NCI-H345 (cell line): ENCODE results near the gene PTPRE.

Experiments
- DNase-seq: peaks from one replicate; lab custom pipeline; 2025; lab: John Stamatoyannopoulos, UW

The PTPRE gene

GRCh38 chr10:127908106-127908958, 1.4 kb downstream of the PTPRE start:
- no peak for DNase-seq

DNA sequence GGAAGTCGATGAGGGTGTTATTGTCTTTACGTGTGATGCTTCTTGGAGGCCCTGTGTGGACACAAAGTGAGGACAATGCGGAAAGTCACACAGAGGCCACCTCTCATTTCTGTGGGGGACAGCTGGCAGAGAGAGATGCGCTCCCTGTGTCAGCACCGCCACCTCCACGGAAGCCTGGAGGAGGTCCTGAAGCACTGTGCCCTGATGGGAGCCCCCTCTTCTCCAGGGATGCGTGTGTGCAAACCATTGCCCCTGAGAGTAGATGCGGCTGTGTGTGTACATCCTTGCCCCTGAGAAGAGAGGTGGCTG, 2.0 kb downstream of the PTPRE start:
- DNase-seq, result no peak

GRCh38 chr10:127909716-127910463, 3.0 kb downstream of the PTPRE start:
- DNase-seq, result no peak

GRCh38 chr10:127910464-127910770, 3.5 kb downstream of the PTPRE start:
- no peak for DNase-seq

DNA sequence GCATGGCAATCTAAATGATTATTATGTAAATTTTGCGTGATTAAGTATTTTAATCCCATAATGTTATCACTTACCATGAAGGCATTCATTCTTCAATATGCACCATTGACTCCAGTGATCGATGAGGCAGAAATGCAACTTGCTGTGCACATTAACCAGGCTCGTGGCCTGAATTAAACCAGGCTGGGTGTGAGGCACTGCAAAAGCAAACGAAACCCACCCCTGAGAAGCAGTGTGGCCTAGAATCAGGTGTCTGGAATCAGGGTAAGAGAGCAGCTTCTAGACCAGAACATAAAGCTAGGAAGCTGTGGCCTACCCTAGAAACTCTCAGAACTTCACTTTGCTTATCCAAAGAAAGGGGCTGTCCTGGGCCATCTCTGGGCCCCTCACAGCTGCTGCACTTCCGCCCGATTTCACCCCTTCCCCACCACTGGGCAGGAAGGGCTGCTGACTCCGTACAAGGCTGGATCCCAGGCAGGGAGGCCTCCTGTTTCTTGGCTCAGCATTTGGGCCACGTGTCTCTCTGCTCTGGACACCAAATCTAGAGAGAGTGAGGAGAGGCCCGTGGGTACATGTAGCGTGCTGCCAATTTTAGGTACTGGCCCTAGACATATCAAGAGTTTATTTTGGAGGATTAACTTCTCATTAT, 4.4 kb downstream of the PTPRE start:
- no peak for DNase-seq

- no peak for DNase-seq
Measured at GRCh38 chr10:127911867-127912257, 5.0 kb downstream of the PTPRE start.

GRCh38 chr10:127912607-127913367, 5.9 kb downstream of the PTPRE start:
- no peak for DNase-seq

DNA sequence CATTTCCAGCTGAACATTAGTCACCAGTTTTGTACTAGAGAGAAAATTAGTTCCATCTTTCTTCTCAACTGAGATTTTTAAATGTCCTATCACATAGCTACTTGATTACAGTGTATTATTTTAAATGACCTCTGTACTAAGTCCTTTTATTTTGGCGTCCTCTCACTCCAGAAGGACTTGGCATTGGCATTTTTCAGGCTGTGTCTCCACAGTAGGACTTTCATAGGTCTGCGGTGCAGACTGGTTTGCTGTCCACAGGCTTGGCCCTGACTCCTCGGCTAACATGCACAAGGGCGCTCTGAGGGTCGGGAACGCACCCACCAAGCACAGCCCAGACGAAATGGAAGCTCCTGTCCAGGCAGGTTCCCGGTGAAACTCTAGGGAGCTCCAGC, 6.5 kb downstream of the PTPRE start:
- DNase-seq, result no peak

GRCh38 chr10:127915324-127915723, 8.4 kb downstream of the PTPRE start:
- DNase-seq, result no peak

DNA sequence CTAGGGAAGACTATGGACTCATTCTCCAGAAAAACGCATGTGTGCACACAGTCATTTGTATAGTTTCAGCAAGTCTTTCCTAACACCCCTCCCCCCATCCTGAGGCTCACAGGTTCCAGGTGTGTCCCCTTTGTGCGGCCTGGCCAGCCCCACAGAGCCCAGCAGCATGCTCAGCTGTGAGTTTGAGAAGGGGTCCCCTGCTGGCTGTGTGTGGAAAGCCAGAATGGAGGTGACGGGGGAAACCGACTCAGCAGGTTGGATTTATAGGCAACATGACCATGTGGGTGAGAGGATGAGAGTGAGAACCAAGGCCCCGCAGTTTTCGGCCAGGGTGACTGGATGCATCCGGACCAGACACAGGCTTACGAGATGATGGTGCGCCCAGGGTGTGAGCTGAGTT, 9.9 kb downstream of the PTPRE start:
- DNase-seq, result no peak

DNA sequence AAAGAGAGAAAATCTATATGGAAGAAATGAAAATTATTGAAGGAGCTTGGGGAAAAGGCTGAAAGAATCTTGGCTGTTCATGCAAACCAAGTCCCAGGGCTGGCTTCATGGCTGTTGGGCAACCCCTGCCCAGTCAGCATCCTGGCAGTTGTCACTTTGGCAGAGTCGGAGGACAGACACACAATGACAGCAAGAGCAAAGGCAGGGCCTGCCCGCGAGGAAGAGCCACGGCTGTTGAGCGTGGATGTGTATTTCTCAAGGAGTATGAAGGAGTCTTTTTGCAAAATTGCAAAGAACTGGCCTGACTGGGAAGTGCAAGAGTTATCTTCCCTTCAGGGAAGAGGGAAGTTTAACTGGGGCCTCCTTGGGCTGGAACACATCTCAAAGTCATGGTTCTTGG, 11.7 kb downstream of the PTPRE start:
- no peak for DNase-seq

DNA sequence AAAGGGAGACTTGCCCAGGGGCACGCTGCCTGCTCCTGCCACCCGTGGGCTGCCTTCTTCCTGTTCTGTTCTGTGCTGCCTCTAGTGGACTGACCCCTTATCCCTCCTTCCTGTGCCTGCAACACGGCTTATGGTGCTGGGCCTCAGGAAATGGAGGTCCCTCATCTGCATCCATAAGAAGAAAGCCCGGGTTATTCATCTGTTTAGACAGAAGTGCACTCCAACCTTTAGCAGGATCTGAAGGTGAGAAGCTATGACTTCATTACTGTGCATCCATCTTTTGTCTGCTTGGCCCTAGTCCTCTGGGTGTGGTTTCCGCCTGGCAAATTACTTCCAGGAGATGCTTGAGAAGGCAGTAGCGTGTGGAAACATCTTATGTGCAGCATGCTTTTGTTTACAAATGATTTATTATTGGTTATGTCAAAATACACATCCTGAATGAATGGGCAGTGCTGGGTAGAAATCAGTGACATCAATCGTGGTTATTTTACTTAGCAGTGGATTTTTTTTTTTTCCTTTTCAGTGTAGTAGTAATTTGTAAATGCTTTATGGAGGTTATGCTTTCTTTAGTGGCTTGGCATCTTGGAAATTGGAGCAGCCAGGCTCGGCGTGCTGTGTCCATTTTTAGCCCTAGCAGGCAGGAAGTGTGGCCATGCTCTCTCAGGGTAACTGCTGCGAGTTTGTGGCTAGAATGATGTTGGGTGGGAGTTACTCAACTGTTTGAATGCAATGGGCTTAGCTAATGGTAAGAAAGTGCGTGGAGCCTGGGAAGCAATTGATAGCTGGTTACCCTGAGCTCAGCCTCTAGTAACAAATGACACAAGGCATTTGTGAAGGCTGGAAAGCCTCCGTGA, 12.7 kb downstream of the PTPRE start:
- no peak for DNase-seq

DNA sequence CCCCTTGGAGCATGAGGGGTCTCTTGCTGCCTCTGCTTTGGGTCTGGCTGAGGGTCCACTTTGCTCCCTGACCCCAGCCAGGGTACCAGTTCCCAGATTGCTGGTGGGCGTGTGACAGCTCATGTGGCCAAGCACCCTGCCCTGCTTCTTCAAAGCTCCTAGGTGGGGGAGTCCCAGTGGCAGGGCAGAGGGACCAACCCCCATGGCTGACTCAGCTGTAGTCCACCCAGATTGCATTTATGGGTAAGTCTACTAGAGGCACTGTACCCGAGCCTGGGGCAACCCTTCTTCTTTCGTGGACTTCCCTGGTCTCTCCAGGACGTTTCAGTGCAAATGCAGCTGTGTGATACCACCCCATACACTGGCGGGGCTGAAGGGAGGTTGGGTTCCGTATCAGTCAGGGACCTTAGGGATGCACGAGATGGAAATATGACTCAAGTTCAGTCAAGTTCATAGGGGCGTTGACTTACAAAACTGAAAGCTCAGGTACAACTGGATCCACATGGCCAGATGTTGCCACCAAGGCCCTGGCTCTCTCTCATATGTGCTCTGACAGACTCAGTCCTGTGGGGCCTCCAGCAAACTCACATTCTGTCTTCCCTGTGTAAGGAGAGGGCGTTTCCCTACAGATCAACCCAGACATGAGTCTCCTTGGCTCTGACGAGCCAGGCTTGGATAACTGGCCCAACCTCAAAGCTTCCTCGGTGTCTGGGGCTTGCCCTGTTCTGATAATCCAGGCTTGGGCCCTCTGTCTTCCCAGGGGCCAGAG, 13.6 kb downstream of the PTPRE start:
- DNase-seq, result no peak

- no peak for DNase-seq
Measured at GRCh38 chr10:127921075-127921752, 14.3 kb downstream of the PTPRE start.

GRCh38 chr10:127921753-127922145, 14.8 kb downstream of the PTPRE start:
- no peak for DNase-seq

DNA sequence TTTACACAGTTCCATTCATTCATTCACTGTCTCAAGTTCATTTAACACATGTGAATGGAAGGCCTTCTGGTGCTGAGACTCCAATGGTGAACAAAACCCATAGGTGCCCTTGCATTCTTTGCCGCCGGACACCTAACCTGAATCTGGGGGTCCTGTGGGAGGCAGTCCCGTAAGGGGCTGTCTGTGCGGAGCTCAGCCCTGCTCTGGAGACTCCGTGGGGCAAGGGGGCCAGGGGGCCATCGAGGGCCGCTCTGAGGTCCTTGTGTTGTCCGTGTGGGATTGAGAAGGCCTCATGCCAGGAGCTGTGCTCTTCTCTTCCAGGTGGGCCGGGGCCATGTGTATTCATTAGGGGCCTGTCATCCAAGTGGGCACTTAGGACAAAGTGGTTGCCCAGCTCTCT, 15.3 kb downstream of the PTPRE start:
- DNase-seq, result no peak

- DNase-seq, result no peak
Measured at GRCh38 chr10:127922675-127923366, 15.9 kb downstream of the PTPRE start.

DNA sequence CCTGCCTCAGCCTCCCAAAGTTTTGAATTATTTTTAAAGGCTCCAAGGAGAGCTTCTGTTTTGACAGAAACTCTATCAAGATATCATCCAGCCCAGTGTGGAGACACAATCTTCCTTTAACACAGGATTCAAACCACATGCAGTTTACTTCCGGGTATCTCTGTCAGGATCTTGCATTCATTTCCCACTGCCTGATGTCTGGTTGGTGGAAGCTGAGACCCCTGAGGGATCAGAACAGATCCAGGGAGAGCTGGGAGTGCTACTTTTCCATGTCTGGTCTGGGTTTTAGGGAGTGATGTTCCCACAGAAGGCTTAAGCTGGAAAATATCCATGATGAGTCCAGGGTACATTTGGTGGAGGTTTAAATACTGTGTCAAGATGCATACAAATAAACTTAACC, 16.7 kb downstream of the PTPRE start:
- no peak for DNase-seq

GRCh38 chr10:127925471-127926207, 18.7 kb downstream of the PTPRE start:
- no peak for DNase-seq
